ENCODE measurements around the gene CORIN. TPM values are rescaled to one million over a fixed set of nuclear protein-coding genes. Genes with fewer than 3 reads are reported as not detected.

The CORIN gene
- total and polyA plus RNA-seq, 10 of the 15 experiments (the other 5 are each of a cell fraction or from before 2014, with no cell fraction given) = 0.02 to 0.45 (median 0.09) TPM; not detected in 3

GRCh38 chr4:47674144-47674543 lies 163.7 kb downstream of the CORIN start:
- Histone ChIP-seq H3K9me3 (replicated peaks; ENCODE audit: control insufficient read depth, insufficient read depth, low read length) (no peaks in the 10 kb centered on the region), H2AFZ (ENCODE audit: control insufficient read depth, low read depth, low read length) (no peak overlapping the region), H3K36me3 (ENCODE audit: control insufficient read depth in 2 of 2, insufficient read depth in 2 of 2, low read length in 1 of 2) (no peaks in the 10 kb centered on the region), H4K20me1 (ENCODE audit: control insufficient read depth, insufficient read depth) (no peaks in the 10 kb centered on the region), H3K4me2 (ENCODE audit: control insufficient read depth, insufficient read depth) (no peak overlapping the region), H3K79me2 (ENCODE audit: control insufficient read depth, insufficient read depth, low read length) (no peaks in the 10 kb centered on the region), H3K4me3 (no peak overlapping the region), H3K27ac (ENCODE audit: control insufficient read depth, insufficient read depth) (no peak overlapping the region), H3K27me3 (replicated peaks in 1 of 2; ENCODE audit: control insufficient read depth in 2 of 2, insufficient read depth in 2 of 2, low read length in 1 of 2) (peaks cover 0 to 3% of the 10 kb centered on the region in 2 experiments; a peak in 2 of 4 replicates), H3K9ac (ENCODE audit: control insufficient read depth, insufficient read depth, low read length) (no peak overlapping the region), H3K4me1 (ENCODE audit: control insufficient read depth, insufficient read depth, low read length) (no peaks in the 10 kb centered on the region)
- no peak for ATAC-seq
- CTCF ChIA-PET = interaction anchor here (0.6 to 1.1 kb wide), 2 partner anchors 260 to 345 kb away, joined by 3 read pairs; no protein-coding TSS in a partner anchor
- in situ Hi-C loops (cut with MboI) = no loop called here
- 48% methylated on average over 4 of the region's 4 CpGs for WGBS (ENCODE audit: insufficient coverage, insufficient replicate concordance, low lambda C conversion rate, missing lambda C conversion rate)
- RAD21 ChIA-PET (ENCODE audit: unreplicated experiment) = no interaction called here
- intact Hi-C loops (cut with micrococcal nuclease; ENCODE audit: unreplicated experiment) = no loop called here
- no peak for TF ChIP-seq FOXK2 (IDR thresholded peaks at IDR 0.05)
- no peak for TF ChIP-seq RELA (IDR thresholded peaks at IDR 0.05; ENCODE audit: borderline replicate concordance, partially characterized antibody)
- TF ChIP-seq, protein P1, sequence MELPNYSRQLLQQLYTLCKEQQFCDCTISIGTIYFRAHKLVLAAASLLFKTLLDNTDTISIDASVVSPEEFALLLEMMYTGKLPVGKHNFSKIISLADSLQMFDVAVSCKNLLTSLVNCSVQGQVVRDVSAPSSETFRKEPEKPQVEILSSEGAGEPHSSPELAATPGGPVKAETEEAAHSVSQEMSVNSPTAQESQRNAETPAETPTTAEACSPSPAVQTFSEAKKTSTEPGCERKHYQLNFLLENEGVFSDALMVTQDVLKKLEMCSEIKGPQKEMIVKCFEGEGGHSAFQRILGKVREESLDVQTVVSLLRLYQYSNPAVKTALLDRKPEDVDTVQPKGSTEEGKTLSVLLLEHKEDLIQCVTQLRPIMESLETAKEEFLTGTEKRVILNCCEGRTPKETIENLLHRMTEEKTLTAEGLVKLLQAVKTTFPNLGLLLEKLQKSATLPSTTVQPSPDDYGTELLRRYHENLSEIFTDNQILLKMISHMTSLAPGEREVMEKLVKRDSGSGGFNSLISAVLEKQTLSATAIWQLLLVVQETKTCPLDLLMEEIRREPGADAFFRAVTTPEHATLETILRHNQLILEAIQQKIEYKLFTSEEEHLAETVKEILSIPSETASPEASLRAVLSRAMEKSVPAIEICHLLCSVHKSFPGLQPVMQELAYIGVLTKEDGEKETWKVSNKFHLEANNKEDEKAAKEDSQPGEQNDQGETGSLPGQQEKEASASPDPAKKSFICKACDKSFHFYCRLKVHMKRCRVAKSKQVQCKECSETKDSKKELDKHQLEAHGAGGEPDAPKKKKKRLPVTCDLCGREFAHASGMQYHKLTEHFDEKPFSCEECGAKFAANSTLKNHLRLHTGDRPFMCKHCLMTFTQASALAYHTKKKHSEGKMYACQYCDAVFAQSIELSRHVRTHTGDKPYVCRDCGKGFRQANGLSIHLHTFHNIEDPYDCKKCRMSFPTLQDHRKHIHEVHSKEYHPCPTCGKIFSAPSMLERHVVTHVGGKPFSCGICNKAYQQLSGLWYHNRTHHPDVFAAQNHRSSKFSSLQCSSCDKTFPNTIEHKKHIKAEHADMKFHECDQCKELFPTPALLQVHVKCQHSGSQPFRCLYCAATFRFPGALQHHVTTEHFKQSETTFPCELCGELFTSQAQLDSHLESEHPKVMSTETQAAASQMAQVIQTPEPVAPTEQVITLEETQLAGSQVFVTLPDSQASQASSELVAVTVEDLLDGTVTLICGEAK (IDR thresholded peaks at IDR 0.05; ENCODE audit: borderline replicate concordance) = no peak
- no peak for TF ChIP-seq CBX3 (IDR thresholded peaks at IDR 0.05; ENCODE audit: borderline replicate concordance, low read depth)
- no peak for TF ChIP-seq SMC3 (IDR thresholded peaks at IDR 0.05; ENCODE audit: borderline replicate concordance, low read length)
- TF ChIP-seq, protein P2, sequence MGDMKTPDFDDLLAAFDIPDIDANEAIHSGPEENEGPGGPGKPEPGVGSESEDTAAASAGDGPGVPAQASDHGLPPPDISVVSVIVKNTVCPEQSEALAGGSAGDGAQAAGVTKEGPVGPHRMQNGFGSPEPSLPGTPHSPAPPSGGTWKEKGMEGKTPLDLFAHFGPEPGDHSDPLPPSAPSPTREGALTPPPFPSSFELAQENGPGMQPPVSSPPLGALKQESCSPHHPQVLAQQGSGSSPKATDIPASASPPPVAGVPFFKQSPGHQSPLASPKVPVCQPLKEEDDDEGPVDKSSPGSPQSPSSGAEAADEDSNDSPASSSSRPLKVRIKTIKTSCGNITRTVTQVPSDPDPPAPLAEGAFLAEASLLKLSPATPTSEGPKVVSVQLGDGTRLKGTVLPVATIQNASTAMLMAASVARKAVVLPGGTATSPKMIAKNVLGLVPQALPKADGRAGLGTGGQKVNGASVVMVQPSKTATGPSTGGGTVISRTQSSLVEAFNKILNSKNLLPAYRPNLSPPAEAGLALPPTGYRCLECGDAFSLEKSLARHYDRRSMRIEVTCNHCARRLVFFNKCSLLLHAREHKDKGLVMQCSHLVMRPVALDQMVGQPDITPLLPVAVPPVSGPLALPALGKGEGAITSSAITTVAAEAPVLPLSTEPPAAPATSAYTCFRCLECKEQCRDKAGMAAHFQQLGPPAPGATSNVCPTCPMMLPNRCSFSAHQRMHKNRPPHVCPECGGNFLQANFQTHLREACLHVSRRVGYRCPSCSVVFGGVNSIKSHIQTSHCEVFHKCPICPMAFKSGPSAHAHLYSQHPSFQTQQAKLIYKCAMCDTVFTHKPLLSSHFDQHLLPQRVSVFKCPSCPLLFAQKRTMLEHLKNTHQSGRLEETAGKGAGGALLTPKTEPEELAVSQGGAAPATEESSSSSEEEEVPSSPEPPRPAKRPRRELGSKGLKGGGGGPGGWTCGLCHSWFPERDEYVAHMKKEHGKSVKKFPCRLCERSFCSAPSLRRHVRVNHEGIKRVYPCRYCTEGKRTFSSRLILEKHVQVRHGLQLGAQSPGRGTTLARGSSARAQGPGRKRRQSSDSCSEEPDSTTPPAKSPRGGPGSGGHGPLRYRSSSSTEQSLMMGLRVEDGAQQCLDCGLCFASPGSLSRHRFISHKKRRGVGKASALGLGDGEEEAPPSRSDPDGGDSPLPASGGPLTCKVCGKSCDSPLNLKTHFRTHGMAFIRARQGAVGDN (IDR thresholded peaks at IDR 0.05) = no peak
- no peak for TF ChIP-seq SMAD1 (IDR thresholded peaks at IDR 0.05; ENCODE audit: low read depth, partially characterized antibody)
- TF ChIP-seq PML (IDR thresholded peaks at IDR 0.05; ENCODE audit: low read length) = no peak
- TF ChIP-seq SMAD5 (IDR thresholded peaks at IDR 0.05; ENCODE audit: low read depth) = no peak
- POLR2A ChIA-PET = no interaction called here
- BruUV-seq (replicated peaks) = no TSS peak
- SMC1A ChIA-PET (ENCODE audit: uncharacterized antibody, unreplicated experiment) = interaction anchor here (0.5 kb wide), 1 partner anchor 366 kb away, joined by 3 read pairs; no protein-coding TSS in a partner anchor
- no peak for FAIRE-seq
- DNase-seq (ENCODE audit: low read depth, low spot score) = no peak

Data from GM12878 (cell line).